GM18868 (cell line): ENCODE measurements around the gene ZC3H6.
"Not testable (repeated sequence)": the region's sequence is repeated elsewhere in the genome, so short reads cannot be mapped to it uniquely, and the experiment has no call there.

Source experiments
- ATAC-seq: cut with Tn5 transposase; IDR thresholded peaks from one replicate; pipeline ENCODE4 v1.9.1; 2021; ENCODE audit warnings: mild to moderate bottlenecking, moderate library complexity; ENCODE audit not compliant: unreplicated experiment

Gene ZC3H6

DNA sequence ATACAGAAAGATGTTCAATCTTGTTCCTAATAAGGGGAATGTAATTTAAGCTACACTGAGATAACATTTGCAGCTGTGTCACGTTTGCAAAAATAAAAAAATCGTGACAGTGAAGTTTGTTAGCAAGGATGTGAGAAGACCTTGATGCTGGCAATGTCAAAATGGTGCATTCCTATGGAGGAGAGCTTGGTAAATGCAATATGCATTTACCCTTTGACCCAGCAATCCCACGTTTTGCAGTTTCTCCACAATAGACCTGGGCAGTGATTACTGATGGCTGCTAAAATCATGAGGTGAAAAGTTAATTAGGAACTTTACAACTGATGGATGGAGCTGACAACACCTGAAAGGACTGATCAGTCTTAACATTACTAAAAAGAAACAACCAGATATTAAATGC lies 43.1 kb downstream of the ZC3H6 start:
- no peak for ATAC-seq

GRCh38 chr2:112321375-112322320 lies 46.3 kb downstream of the ZC3H6 start:
- ATAC-seq = no peak

DNA sequence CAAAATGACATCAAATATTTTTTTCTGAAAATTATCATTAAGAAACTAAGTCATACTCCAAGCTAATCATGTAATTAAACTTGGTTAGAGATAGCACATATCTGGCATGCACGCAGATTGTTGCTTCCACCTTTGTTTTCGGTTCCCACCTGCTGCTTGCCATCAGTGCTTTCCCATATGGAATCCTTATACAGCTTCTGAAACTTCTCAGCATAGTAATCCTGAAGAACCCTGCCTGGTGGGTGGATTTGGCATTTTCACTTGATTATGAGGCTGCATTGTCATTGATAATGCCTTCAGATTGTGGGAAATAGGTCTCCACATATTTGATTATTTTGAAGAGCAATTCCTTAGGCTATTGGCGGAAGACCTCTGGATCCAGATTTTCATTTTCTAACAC lies 47.5 kb downstream of the ZC3H6 start:
- no peak for ATAC-seq

DNA sequence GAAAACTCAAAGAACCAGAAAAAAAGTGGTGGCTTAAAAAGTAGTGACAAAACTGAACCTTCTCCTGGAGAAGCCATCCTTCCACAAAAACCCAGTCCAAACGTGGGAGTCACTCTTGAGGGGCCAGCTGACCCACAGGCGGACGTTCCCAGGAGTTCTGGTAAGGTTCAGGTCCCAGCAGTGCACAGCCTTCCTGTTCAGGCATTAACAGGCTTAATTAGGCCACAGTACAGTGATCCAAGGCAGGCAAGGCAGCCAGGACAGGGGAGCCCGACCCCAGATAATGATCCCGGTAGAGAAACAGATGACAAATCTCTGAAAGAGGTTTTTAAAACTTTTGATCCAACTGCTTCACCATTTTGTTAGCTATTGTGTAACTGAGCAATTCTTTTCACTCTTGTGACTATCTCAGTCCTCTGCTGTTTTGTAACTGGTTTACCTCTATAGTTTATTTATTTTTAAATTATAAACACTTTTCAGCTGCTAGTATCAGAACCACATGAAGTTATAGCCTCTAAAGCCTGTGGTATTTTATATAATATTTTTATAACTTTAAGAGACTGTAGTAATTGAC lies 56.8 kb downstream of the ZC3H6 start:
- ATAC-seq = no peak

DNA sequence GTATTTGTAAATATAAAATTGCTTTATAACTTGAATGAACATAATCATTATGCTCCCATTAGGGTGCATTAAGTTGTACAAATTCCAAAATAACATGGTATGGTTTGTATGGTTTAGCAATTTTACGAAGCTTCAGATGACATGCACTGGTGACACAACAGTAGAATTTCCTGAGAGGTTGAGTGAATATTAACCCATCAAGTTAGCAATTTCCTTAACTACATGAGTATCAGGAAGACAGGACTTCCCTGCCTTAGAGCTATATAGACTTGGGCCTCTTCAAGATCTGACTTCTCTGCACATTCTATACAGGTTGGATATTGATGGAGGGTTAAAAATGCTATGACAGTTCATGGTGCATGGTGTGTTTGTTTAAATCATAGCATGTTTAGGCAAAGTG lies 60.2 kb downstream of the ZC3H6 start:
- no peak for ATAC-seq

DNA sequence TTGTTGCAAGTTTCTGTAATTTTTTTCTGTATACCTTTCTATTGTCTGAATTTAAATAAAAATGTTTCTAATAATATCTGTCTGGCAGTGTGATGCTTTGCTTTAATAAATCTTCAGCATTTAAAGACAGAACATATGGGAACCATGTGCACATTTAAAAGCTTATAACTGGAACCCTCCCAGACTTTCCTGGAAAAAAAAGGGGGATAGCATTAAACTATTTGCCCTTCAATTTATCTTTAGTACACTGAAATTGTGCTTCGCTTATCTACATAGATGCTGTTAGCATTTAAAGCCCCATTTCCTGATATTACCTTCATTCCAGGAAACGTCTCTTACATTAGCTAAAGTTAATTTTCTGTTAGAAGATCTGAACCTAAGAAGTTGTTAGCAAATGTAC lies 64.6 kb downstream of the ZC3H6 start:
- ATAC-seq = no peak

- ATAC-seq = no peak
Observed at GRCh38 chr2:112340475-112341267, 65.3 kb downstream of the ZC3H6 start.

DNA sequence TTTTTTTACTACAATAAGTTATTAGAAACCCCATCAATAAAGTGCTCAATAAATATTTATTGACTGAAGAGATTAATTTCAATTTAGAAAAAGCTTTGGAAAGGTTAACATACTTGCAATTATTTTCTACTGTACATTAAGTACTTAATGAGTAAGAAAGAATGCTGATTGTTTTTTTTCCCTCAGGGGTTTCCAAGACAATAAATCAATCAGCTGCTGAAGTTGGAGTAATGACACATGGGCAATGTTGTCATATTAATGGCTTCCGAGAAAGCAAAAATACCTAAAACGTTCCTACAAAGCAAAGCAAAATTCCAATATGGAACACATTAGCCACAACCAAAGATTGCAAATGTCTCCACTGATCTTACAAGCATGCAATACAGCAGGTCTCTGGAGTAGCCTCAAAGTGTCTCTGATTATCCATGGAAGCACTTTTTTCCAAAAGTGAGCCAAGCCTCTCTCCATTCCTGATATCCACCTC lies 66.7 kb downstream of the ZC3H6 start:
- no peak for ATAC-seq

- no peak for ATAC-seq
Observed at GRCh38 chr2:112343827-112344585, 68.6 kb downstream of the ZC3H6 start.

GRCh38 chr2:112345030-112346027 lies 69.9 kb downstream of the ZC3H6 start:
- ATAC-seq = no peak

DNA sequence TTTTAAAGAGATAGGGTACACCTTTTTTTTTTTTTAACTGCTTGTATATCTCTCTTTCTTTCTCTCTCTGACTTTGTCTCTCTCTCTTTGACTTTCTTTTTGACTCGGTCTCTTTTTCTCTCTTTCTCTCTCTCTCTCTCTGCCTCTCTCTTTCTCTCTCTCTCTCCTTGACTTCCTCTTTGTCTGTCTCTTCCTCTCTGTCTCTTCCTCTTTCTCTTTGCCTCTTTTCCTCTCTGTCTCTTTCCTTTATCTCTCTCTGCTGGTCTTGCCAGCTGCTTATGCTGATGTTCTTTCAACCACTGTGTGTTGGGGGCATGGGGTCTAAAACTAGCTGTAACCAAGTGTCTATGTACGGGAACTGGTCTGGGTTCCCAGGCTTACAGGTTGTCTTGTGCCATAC lies 76.9 kb downstream of the ZC3H6 start:
- not testable (repeated sequence) for ATAC-seq

- not testable (repeated sequence) for ATAC-seq
Observed at GRCh38 chr2:112352809-112353603, 77.6 kb downstream of the ZC3H6 start.

DNA sequence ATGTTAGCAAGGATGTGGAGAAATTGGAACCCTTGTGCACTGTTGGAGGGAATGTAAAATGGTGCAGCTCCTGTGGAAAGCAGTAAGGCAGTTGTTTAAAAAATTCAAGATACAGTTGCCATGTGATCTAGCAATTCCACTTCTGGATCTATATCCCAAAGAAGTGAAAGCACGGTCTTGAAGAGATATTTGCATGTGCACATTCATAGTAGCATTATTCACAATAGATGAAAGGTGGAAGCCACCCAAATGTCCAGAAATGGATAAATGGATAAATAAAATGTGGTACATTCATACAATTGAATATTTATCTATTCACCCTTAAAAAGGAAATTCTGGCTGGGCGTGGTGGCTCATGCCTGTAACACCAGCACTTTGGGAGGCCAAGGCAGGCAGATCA lies 78.9 kb downstream of the ZC3H6 start:
- ATAC-seq = not testable (repeated sequence)

DNA sequence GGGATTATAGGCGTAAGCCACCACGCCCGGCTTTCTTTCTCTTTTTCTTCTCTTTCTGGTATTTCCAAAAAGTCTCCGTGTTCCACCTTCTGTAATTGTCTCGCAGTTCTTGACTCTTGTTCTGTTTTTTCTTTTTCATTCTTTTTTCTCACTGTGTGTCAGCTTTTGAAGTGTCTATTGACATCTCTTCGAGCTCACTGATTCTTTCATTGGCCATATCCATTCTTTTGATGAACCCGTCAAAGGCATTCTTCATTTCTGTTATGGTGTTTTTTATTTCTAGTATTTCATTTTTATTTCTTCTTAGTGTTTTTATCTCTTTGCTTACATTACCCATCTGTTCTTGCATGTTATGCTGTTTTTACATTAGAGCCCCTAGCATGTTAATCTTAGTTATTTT lies 84.7 kb downstream of the ZC3H6 start:
- ATAC-seq = not testable (repeated sequence)
